B cell (primary cell): ENCODE results near the gene KIAA1614. TPM values are rescaled to one million over a fixed set of nuclear protein-coding genes. Genes with fewer than 3 reads are reported as not detected.

Experiments
- ATAC-seq: fragments of 200-7000 bp; cut with Tn5 transposase; one replicate; pipeline ENCODE4 v1.10.0; 2021; ENCODE audit warnings: low read depth, mild to moderate bottlenecking, moderate number of reproducible peaks, moderate library complexity
- CTCF ChIA-PET: fragments of 350-600 bp; sonication (Branson Sonifier 250); formaldehyde crosslinking; loops from one replicate; lab custom pipeline; 2021; ENCODE audit warnings: antibody characterized with exemption, inconsistent platforms; lab: Charles Lee
- POLR2A ChIA-PET: fragments of 350-600 bp; sonication (Branson Sonifier 250); formaldehyde crosslinking; loops from one replicate; lab custom pipeline; 2021; ENCODE audit warnings: antibody characterized with exemption; lab: Charles Lee
- DNase-seq: peaks from one replicate; pipeline ENCODE4 v3.0.0; 2013
- H2AFZ ChIP-seq: 2 replicates; pipeline ENCODE4 v1.6.1; 2012; ENCODE audit warnings: mild to moderate bottlenecking, low read depth, low read length; ENCODE audit not compliant: insufficient read depth, poor library complexity, severe bottlenecking
- H3K27ac ChIP-seq, 2 donors: 1 replicate in 1 of 2; 2 replicates in 1 of 2; pipeline ENCODE4 v1.5.1; 2012 to 2013; ENCODE audit warnings: low read length in 2 of 2, mild to moderate bottlenecking in 2 of 2, moderate library complexity in 1 of 2
- H3K27me3 ChIP-seq, 4 experiments: fragments of 200-600 bp in 1 of 4; sonication (generic) in 1 of 4; replicated peaks in 1 of 4; 1 replicate in 2 of 4; 2 replicates in 2 of 4; pipeline versions ENCODE4 v1.6.1 to v1.7.0; 2013 to 2016; ENCODE audit warnings: low read length in 3 of 4, mild to moderate bottlenecking in 2 of 4, mixed read lengths in 1 of 4, moderate library complexity in 1 of 4; ENCODE audit not compliant: insufficient read depth in 4 of 4, control insufficient read depth in 3 of 4; ENCODE audit errors: control extremely low read depth in 1 of 4
- H3K36me3 ChIP-seq, 2 experiments: replicated peaks in 1 of 2; 1 replicate in 1 of 2; 2 replicates in 1 of 2; pipeline versions ENCODE4 v1.6.1 to v1.7.1; 2013; ENCODE audit warnings: low read length in 1 of 2; ENCODE audit not compliant: insufficient read depth in 2 of 2, control insufficient read depth in 1 of 2; ENCODE audit errors: control extremely low read depth in 1 of 2, extremely low read depth in 1 of 2
- H3K4me1 ChIP-seq, 2 donors: fragments of 200-600 bp in 1 of 2; sonication (generic) in 1 of 2; 1 replicate in 1 of 2; 2 replicates in 1 of 2; pipeline versions ENCODE4 v1.5.1 to v1.6.1; 2013 to 2017; ENCODE audit warnings: low read length in 2 of 2; ENCODE audit not compliant: control insufficient read depth in 2 of 2, insufficient read depth in 2 of 2
- H3K4me2 ChIP-seq: replicated peaks from 2 replicates; pipeline ENCODE3; 2012; ENCODE audit warnings: mild to moderate bottlenecking, low read depth, low read length; ENCODE audit not compliant: poor library complexity, severe bottlenecking
- H3K4me3 ChIP-seq, 5 experiments: fragments of 200-600 bp in 1 of 5; sonication (generic) in 1 of 5; 1 replicate in 3 of 5; 2 replicates in 2 of 5; pipeline versions ENCODE4 v1.5.1 to v1.7.0; 2011 to 2016; ENCODE audit warnings: low read length in 4 of 5, mild to moderate bottlenecking in 4 of 5, low read depth in 2 of 5, control low read depth in 1 of 5, moderate library complexity in 1 of 5; ENCODE audit not compliant: insufficient read depth in 1 of 5; ENCODE audit errors: control extremely low read depth in 1 of 5, extremely low read depth in 1 of 5
- H3K79me2 ChIP-seq: fragments of 200-600 bp; sonication (generic); one replicate; pipeline ENCODE4 v1.6.0; 2016; ENCODE audit warnings: low read length; ENCODE audit not compliant: control insufficient read depth, insufficient read depth
- H3K9ac ChIP-seq: fragments of 200-600 bp; sonication (generic); 2 replicates; pipeline ENCODE4 v1.6.1; 2017; ENCODE audit warnings: mild to moderate bottlenecking, low read length, moderate library complexity
- H3K9me3 ChIP-seq, 3 donors: one replicate each; pipeline versions ENCODE4 v1.6.1 to v1.7.1; 2013; ENCODE audit warnings: low read length in 2 of 3; ENCODE audit not compliant: control insufficient read depth in 2 of 3, insufficient read depth in 1 of 3; ENCODE audit errors: control extremely low read depth in 1 of 3
- H4K20me1 ChIP-seq: 2 replicates; pipeline ENCODE4 v1.6.0; 2012; ENCODE audit warnings: mild to moderate bottlenecking, low read length; ENCODE audit not compliant: insufficient read depth, control insufficient read depth, poor library complexity, severe bottlenecking
- H3K27ac Mint-ChIP-seq: one replicate; pipeline ENCODE4 v1.8.0; 2021; ENCODE audit warnings: mixed read lengths
- H3K27me3 Mint-ChIP-seq: one replicate; pipeline ENCODE4 v1.8.0; 2021; ENCODE audit warnings: mixed read lengths
- H3K4me1 Mint-ChIP-seq: one replicate; pipeline ENCODE4 v1.8.0; 2021; ENCODE audit warnings: mixed read lengths
- H3K4me3 Mint-ChIP-seq: one replicate; pipeline ENCODE4 v1.8.0; 2021; ENCODE audit warnings: mixed read lengths
- H3K9me3 Mint-ChIP-seq: one replicate; pipeline ENCODE4 v1.8.0; 2022; ENCODE audit warnings: mixed read lengths; ENCODE audit not compliant: insufficient read depth
- EZH2 ChIP-seq: IDR thresholded peaks from 2 replicates; pipeline ENCODE4 v1.6.1; 2012; ENCODE audit warnings: borderline replicate concordance, low read depth, mild to moderate bottlenecking, moderate library complexity, low read length; ENCODE audit not compliant: insufficient read depth, poor library complexity, severe bottlenecking
- WGBS: methylation state at CpG from one replicate; pipeline ENCODE4 v1.1.5; 2013; ENCODE audit warnings: missing lambda C conversion rate; ENCODE audit not compliant: insufficient coverage; 5-methylcytosine and 5-hydroxymethylcytosine counted together
- intact Hi-C: fragments of 100-400 bp; cut with micrococcal nuclease; formaldehyde crosslinking; loops from one replicate; pipeline ENCODE4 v1.10.0; 2022
- polyA plus RNA-seq: library from polyadenylated mRNA; depleted of rRNA; stranded (reverse); fragments of >200 nt; gene quantifications from 2 replicates; pipeline ENCODE4 v1.2.3, GENCODE V29; 2012
- total RNA-seq, 2 donors: library from RNA; stranded (reverse); fragments of 120-200 nt in 1 of 2; gene quantifications; 1 replicate in 1 of 2; 2 replicates in 1 of 2; pipeline versions ENCODE4 v1.2.3 to v1.2.4, GENCODE V29; 2013 to 2022
- TF ChIP-seq, protein P1 (sequence below): fragments of 200-600 bp; IDR thresholded peaks from one replicate; pipeline ENCODE4 v1.8.0; 2022; ENCODE audit warnings: antibody characterized with exemption, mild to moderate bottlenecking

Gene KIAA1614
- total and polyA plus RNA-seq, 2 donors (not counting 1 experiment from before 2014, with no cell fraction given): 0.03 to 0.22 TPM

DNA sequence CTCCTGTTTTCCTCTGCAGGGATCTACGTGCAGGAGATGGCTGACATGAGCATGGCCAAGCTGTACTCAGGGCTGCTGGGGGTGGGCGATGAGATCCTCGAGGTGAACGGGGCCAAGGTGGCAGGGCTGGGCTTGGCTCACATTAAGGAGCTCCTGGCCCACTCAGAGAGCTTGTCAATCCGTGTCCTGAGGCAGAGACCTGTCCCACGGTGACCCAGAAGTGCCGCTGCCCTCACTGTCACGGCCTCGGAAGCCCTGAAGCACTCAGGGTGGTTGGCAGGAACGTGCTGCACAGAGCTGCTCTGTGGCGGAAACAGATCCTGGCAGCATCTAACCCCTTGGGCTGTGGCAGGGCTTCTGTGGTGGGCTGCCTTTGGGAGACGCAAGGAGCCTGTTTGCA is 37.6 kb downstream of the KIAA1614 start:
- Histone ChIP-seq H3K79me2 (no peaks in the 10 kb centered on the region), H4K20me1 (no peaks in the 10 kb centered on the region), H3K4me3 (no peak overlapping the region), H2AFZ (no peak overlapping the region), H3K9me3 (peaks cover 0 to 30% (median 10%) of the 10 kb centered on the region in 3 donors), H3K9ac (no peak overlapping the region), H3K4me2 (no peak overlapping the region), H3K4me1 (peaks cover 7 to 11% of the 10 kb centered on the region in 2 donors), H3K27me3 (no peaks in the 10 kb centered on the region), H3K36me3 (no peaks in the 10 kb centered on the region), H3K27ac (no peak overlapping the region)
- Mint-ChIP-seq H3K4me1 (peaks cover 5% of the 10 kb centered on the region), H3K27ac (no peak overlapping the region), H3K27me3 (no peaks in the 10 kb centered on the region), H3K4me3 (no peak overlapping the region), H3K9me3 (peaks cover 5% of the 10 kb centered on the region)
- 98% methylated on average over 12 of the region's 12 CpGs for WGBS
- POLR2A ChIA-PET: no interaction called here
- DNase-seq (no peak), ATAC-seq (no peak)
- intact Hi-C loops: loop anchor here (5.0 kb wide), 1 partner anchor 72 kb away; the partner anchor contains the start of gene STX6
- CTCF ChIA-PET: no interaction called here
- TF ChIP-seq, protein P1, sequence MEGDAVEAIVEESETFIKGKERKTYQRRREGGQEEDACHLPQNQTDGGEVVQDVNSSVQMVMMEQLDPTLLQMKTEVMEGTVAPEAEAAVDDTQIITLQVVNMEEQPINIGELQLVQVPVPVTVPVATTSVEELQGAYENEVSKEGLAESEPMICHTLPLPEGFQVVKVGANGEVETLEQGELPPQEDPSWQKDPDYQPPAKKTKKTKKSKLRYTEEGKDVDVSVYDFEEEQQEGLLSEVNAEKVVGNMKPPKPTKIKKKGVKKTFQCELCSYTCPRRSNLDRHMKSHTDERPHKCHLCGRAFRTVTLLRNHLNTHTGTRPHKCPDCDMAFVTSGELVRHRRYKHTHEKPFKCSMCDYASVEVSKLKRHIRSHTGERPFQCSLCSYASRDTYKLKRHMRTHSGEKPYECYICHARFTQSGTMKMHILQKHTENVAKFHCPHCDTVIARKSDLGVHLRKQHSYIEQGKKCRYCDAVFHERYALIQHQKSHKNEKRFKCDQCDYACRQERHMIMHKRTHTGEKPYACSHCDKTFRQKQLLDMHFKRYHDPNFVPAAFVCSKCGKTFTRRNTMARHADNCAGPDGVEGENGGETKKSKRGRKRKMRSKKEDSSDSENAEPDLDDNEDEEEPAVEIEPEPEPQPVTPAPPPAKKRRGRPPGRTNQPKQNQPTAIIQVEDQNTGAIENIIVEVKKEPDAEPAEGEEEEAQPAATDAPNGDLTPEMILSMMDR: no peak
- TF ChIP-seq EZH2: no peak

DNA sequence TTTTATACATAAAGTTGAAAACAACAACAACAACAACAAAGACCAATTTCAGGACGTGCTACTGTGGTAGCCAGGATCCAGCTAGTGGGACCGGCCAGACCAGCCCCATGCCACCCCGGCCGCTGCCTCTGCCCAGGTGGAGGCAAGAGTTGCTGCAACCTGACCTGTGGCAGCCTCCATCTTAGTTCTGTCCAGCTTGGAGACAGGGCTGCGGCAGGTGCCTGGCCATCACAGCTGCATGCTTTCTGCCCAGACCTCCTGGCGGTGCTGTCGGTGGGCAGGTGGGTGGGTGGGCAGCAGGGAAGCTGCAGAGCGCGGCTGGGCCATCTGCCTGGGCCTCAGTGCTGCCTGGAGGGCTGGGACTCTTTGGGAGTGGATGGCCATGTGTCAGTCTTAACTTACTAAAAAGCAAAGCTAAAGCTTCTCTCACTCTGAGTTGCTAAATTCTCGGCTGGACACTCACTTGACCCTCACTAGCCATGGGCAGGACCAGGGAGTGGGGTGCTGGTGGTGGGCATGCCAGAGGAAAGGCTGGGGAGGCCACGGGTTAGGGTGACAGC is 38.6 kb downstream of the KIAA1614 start:
- Histone ChIP-seq H3K27me3 (no peaks in the 10 kb centered on the region), H3K4me2 (no peak overlapping the region), H3K4me3 (no peak overlapping the region), H3K27ac (no peak overlapping the region), H3K9me3 (peaks cover 0 to 21% (median 9%) of the 10 kb centered on the region in 3 donors), H2AFZ (no peak overlapping the region), H3K4me1 (peaks cover 7 to 11% of the 10 kb centered on the region in 2 donors), H3K9ac (no peak overlapping the region), H3K36me3 (no peaks in the 10 kb centered on the region), H4K20me1 (no peaks in the 10 kb centered on the region), H3K79me2 (no peaks in the 10 kb centered on the region)
- ATAC-seq: no peak
- H3K27me3 Mint-ChIP-seq: no peaks in the 10 kb centered on the region
- peaks cover 5% of the 10 kb centered on the region for H3K4me1 Mint-ChIP-seq
- 96% methylated on average over 8 of the region's 11 CpGs for WGBS
- no peak overlapping the region for H3K27ac Mint-ChIP-seq
- H3K9me3 Mint-ChIP-seq: peaks cover 5% of the 10 kb centered on the region
- intact Hi-C loops: loop anchor here (5.0 kb wide), 1 partner anchor 71 kb away; the partner anchor contains the start of gene STX6
- no peak for DNase-seq
- POLR2A ChIA-PET: interaction anchor here (0.5 kb wide), 1 partner anchor 183 kb away, joined by 5 read pairs; no protein-coding TSS in a partner anchor
- no peak overlapping the region for H3K4me3 Mint-ChIP-seq
- CTCF ChIA-PET: no interaction called here
- no peak for TF ChIP-seq EZH2
- TF ChIP-seq, protein P1: no peak
